ENCODE measurements around the gene DSCAM. TPM values are rescaled to one million over a fixed set of nuclear protein-coding genes. Genes with fewer than 3 reads are reported as not detected.

The DSCAM gene
- total and polyA plus RNA-seq, 2 donors (not counting 1 experiment from before 2014, with no cell fraction given), result not detected

DNA sequence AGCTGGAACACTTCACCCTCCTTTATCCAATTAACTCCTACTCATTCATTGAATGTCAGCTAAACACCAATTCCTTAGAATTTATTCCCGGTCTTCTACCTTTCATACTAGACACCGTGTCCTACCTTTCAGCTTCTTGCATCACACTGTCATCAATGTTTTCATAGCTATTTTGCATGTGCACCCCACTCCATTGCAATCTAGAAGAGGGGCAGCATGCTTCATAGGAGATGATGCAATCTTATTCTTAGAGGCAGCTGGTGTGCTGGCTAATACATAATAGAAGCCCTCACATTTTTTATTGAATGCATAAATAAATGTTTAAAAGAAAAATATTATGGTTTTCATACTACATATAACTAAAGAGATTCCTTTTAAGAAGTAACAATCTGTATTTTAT lies 123.6 kb downstream of the DSCAM start:
- no peak overlapping the region for H3K27ac Mint-ChIP-seq
- Histone ChIP-seq H3K79me2 (ENCODE audit: control insufficient read depth, insufficient read depth, low read length) (no peaks in the 10 kb centered on the region), H3K9me3 (ENCODE audit: control extremely low read depth in 1 of 3, control insufficient read depth in 2 of 3, insufficient read depth in 1 of 3, low read length in 2 of 3) (peaks cover 0 to 4% (median 0%) of the 10 kb centered on the region in 3 donors), H3K36me3 (replicated peaks in 1 of 2; ENCODE audit: control extremely low read depth in 1 of 2, control insufficient read depth in 1 of 2, extremely low read depth in 1 of 2, insufficient read depth in 2 of 2, low read length in 1 of 2) (no peaks in the 10 kb centered on the region), H2AFZ (ENCODE audit: insufficient read depth, low read depth, low read length, poor library complexity, severe bottlenecking) (no peak overlapping the region), H4K20me1 (ENCODE audit: control insufficient read depth, insufficient read depth, low read length, poor library complexity, severe bottlenecking) (no peaks in the 10 kb centered on the region), H3K4me3 (ENCODE audit: control extremely low read depth in 1 of 5, extremely low read depth in 1 of 5, insufficient read depth in 1 of 5, low read depth in 2 of 5, low read length in 4 of 5) (no peak overlapping the region), H3K27me3 (replicated peaks in 1 of 4; ENCODE audit: control extremely low read depth in 1 of 4, control insufficient read depth in 3 of 4, insufficient read depth in 4 of 4, low read length in 3 of 4) (no peaks in the 10 kb centered on the region), H3K9ac (ENCODE audit: low read length) (no peak overlapping the region), H3K4me2 (replicated peaks; ENCODE audit: low read depth, low read length, poor library complexity, severe bottlenecking) (no peak overlapping the region), H3K4me1 (ENCODE audit: control insufficient read depth in 2 of 2, insufficient read depth in 2 of 2, low read length in 2 of 2) (no peaks in the 10 kb centered on the region), H3K27ac (ENCODE audit: low read length in 2 of 2) (no peak overlapping the region)
- ATAC-seq (ENCODE audit: low read depth), result no peak
- no peak for DNase-seq
- intact Hi-C loops (cut with micrococcal nuclease), result no loop called here
- ChIA-PET POLR2A (no interaction called here), CTCF (no interaction called here)
- H3K4me3 Mint-ChIP-seq, result no peak overlapping the region
- TF ChIP-seq, protein P1, sequence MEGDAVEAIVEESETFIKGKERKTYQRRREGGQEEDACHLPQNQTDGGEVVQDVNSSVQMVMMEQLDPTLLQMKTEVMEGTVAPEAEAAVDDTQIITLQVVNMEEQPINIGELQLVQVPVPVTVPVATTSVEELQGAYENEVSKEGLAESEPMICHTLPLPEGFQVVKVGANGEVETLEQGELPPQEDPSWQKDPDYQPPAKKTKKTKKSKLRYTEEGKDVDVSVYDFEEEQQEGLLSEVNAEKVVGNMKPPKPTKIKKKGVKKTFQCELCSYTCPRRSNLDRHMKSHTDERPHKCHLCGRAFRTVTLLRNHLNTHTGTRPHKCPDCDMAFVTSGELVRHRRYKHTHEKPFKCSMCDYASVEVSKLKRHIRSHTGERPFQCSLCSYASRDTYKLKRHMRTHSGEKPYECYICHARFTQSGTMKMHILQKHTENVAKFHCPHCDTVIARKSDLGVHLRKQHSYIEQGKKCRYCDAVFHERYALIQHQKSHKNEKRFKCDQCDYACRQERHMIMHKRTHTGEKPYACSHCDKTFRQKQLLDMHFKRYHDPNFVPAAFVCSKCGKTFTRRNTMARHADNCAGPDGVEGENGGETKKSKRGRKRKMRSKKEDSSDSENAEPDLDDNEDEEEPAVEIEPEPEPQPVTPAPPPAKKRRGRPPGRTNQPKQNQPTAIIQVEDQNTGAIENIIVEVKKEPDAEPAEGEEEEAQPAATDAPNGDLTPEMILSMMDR (IDR thresholded peaks at IDR 0.05), result no peak
- no peak for TF ChIP-seq EZH2 (IDR thresholded peaks at IDR 0.05; ENCODE audit: borderline replicate concordance, insufficient read depth, low read depth, low read length, poor library complexity, severe bottlenecking)
- no peaks in the 10 kb centered on the region for H3K27me3 Mint-ChIP-seq
- no peaks in the 10 kb centered on the region for H3K9me3 Mint-ChIP-seq (ENCODE audit: insufficient read depth)
- WGBS (ENCODE audit: insufficient coverage), result no CpG with 5 or more reads among the region's 2 CpGs
- H3K4me1 Mint-ChIP-seq, result no peaks in the 10 kb centered on the region

DNA sequence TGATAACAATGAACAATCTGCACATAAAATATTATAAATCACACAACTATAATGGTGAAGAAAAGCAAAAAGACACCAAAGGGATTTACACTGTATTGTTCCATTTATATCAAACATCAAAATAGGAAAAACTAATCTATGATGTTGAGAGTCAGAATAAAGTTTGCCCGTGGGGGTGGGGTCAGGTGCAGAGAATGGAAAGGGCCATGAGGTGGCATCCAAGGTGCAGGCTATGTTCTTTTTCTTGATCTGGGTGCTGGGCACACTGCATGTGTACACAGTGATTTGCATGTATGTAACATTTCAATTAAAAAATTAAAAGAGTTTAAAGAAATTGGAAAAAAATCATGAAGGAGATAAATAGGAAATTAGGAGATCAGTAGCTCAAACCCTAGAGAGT lies 127.3 kb downstream of the DSCAM start:
- WGBS (ENCODE audit: insufficient coverage), result no CpG with 5 or more reads among the region's 1 CpG
- intact Hi-C loops (cut with micrococcal nuclease), result no loop called here
- Histone ChIP-seq H3K36me3 (replicated peaks in 1 of 2; ENCODE audit: control extremely low read depth in 1 of 2, control insufficient read depth in 1 of 2, extremely low read depth in 1 of 2, insufficient read depth in 2 of 2, low read length in 1 of 2) (no peaks in the 10 kb centered on the region), H3K4me2 (replicated peaks; ENCODE audit: low read depth, low read length, poor library complexity, severe bottlenecking) (no peak overlapping the region), H3K27ac (ENCODE audit: low read length in 2 of 2) (no peak overlapping the region), H3K9ac (ENCODE audit: low read length) (no peak overlapping the region), H3K9me3 (ENCODE audit: control extremely low read depth in 1 of 3, control insufficient read depth in 2 of 3, insufficient read depth in 1 of 3, low read length in 2 of 3) (no peaks in the 10 kb centered on the region), H3K27me3 (replicated peaks in 1 of 4; ENCODE audit: control extremely low read depth in 1 of 4, control insufficient read depth in 3 of 4, insufficient read depth in 4 of 4, low read length in 3 of 4) (no peaks in the 10 kb centered on the region), H4K20me1 (ENCODE audit: control insufficient read depth, insufficient read depth, low read length, poor library complexity, severe bottlenecking) (no peaks in the 10 kb centered on the region), H3K79me2 (ENCODE audit: control insufficient read depth, insufficient read depth, low read length) (no peaks in the 10 kb centered on the region), H3K4me3 (ENCODE audit: control extremely low read depth in 1 of 5, extremely low read depth in 1 of 5, insufficient read depth in 1 of 5, low read depth in 2 of 5, low read length in 4 of 5) (no peak overlapping the region), H3K4me1 (ENCODE audit: control insufficient read depth in 2 of 2, insufficient read depth in 2 of 2, low read length in 2 of 2) (no peaks in the 10 kb centered on the region), H2AFZ (ENCODE audit: insufficient read depth, low read depth, low read length, poor library complexity, severe bottlenecking) (no peak overlapping the region)
- no peak for ATAC-seq (ENCODE audit: low read depth)
- no peaks in the 10 kb centered on the region for H3K9me3 Mint-ChIP-seq (ENCODE audit: insufficient read depth)
- ChIA-PET CTCF (no interaction called here), POLR2A (no interaction called here)
- no peak overlapping the region for H3K27ac Mint-ChIP-seq
- H3K4me3 Mint-ChIP-seq, result no peak overlapping the region
- no peaks in the 10 kb centered on the region for H3K4me1 Mint-ChIP-seq
- TF ChIP-seq, protein P1 (IDR thresholded peaks at IDR 0.05), result no peak
- no peak for TF ChIP-seq EZH2 (IDR thresholded peaks at IDR 0.05; ENCODE audit: borderline replicate concordance, insufficient read depth, low read depth, low read length, poor library complexity, severe bottlenecking)
- no peak for DNase-seq
- H3K27me3 Mint-ChIP-seq, result no peaks in the 10 kb centered on the region
